ENCODE results near the gene AEBP1. TPM values are rescaled to one million over a fixed set of nuclear protein-coding genes. Genes with fewer than 3 reads are reported as not detected.
A peak's percentile ranks its signal among the peaks of the same experiment; 100 is the strongest.

The AEBP1 gene
- total RNA-seq, 1 donor from 2014 or later = 64.1 TPM

DNA sequence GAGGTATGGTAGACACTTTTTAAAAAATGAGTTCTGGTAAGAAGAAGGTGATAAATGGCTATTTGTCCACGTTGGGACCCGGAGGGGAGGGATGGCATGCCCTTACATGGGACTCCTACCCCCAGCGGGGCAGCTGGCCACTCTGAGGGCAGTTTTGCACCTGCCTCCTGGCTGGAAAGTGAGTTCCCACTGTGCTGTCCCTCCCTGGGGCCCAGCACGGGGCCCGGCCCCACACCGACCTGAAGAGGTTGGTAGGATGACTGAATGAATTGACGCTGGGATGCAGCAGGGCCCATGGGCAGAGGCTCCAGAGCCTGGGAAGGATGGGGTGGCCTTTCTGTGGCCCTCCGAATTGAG is 601 bp upstream of the AEBP1 start:
- H3K4me1 Mint-ChIP-seq (ENCODE audit: unreplicated experiment) = peaks cover 24% of the 10 kb centered on the region
- H3K36me3 Mint-ChIP-seq = no peaks in the 10 kb centered on the region
- H3K4me3 Mint-ChIP-seq = peak overlapping the region; percentile 81
- TF ChIP-seq, protein P1, sequence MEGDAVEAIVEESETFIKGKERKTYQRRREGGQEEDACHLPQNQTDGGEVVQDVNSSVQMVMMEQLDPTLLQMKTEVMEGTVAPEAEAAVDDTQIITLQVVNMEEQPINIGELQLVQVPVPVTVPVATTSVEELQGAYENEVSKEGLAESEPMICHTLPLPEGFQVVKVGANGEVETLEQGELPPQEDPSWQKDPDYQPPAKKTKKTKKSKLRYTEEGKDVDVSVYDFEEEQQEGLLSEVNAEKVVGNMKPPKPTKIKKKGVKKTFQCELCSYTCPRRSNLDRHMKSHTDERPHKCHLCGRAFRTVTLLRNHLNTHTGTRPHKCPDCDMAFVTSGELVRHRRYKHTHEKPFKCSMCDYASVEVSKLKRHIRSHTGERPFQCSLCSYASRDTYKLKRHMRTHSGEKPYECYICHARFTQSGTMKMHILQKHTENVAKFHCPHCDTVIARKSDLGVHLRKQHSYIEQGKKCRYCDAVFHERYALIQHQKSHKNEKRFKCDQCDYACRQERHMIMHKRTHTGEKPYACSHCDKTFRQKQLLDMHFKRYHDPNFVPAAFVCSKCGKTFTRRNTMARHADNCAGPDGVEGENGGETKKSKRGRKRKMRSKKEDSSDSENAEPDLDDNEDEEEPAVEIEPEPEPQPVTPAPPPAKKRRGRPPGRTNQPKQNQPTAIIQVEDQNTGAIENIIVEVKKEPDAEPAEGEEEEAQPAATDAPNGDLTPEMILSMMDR (conservative IDR thresholded peaks at IDR 0.05) = no peak
- DNase-seq (ENCODE audit: extremely low spot score, unreplicated experiment) = no peak
- H3K27ac Mint-ChIP-seq = no peak overlapping the region
- H3K27me3 Mint-ChIP-seq = peaks cover 27% of the 10 kb centered on the region
- no peaks in the 10 kb centered on the region for H3K9me3 Mint-ChIP-seq

DNA sequence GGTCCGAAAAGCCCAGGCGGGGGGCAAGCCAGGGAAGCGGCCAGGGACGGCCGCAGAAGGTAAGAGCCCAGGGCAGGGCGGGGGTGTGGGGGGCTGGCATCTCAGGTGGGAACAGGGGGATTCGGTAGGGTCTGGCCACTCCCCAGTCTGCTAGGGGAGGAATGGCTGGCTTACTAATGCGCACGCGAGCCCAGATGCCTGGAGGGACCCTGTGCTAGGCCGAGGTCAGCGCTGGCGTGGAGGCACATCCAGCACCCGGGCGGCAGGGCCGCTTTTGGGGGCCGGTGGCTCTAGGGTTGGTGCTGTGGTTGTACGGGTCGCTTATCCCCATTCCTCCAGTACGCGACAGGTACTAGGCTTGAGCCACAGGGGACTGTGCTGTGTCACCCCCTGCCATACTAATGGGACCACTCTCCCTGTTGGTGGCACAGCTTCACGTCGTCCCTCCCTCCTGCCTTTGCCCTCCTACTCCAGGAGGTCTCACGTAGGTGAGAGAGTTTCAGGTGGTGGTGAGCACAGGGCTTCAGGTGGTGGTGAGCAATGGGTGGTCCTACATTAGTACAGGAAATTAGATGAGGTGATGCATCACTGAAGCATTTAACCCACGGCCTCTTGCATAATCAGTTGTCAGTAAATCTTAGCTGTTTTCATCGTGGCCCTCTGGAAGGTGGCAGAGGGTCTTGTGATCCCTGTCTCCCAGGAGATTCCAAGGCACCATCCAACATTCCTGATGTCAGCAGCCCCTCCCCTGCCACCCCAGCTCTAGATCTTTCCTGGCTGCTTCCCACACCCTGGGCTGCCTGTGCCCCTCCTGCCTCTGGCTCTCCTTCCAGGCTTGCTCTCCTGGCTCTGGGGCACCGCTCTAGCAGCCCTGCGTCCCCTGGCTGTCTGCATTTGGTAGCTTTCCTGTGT is 971 bp downstream of the AEBP1 start:
- TF ChIP-seq, protein P1 (conservative IDR thresholded peaks at IDR 0.05) = no peak
- no peaks in the 10 kb centered on the region for H3K9me3 Mint-ChIP-seq
- no peak for DNase-seq (ENCODE audit: extremely low spot score, unreplicated experiment)
- H3K4me3 Mint-ChIP-seq = peak overlapping the region; percentile 84
- H3K27me3 Mint-ChIP-seq = peaks cover 27% of the 10 kb centered on the region
- peaks cover 23% of the 10 kb centered on the region for H3K4me1 Mint-ChIP-seq (ENCODE audit: unreplicated experiment)
- peak overlapping the region; percentile 15 for H3K27ac Mint-ChIP-seq
- no peaks in the 10 kb centered on the region for H3K36me3 Mint-ChIP-seq

DNA sequence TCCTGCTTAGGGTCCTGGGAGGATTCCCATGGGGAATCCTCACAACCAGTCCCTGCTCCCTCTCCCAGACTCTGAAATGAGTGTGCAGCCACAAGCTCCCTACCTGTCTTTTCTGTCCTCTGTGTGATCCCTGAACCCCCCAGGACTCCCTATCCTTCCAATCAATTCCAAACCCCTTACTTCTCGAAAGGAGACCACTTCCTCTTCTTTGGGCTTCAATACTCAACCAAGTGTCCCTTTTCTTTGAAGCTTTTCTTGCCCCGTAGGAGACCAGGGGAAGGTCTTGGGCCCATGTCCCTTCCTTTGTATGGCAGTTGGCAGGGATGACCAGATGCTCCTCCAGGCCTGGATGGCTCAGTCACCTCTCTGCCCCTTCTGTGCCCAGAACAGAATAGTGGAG is 1.7 kb downstream of the AEBP1 start:
- peak overlapping the region; percentile 84 for H3K4me3 Mint-ChIP-seq
- H3K9me3 Mint-ChIP-seq = no peaks in the 10 kb centered on the region
- no peaks in the 10 kb centered on the region for H3K36me3 Mint-ChIP-seq
- H3K27me3 Mint-ChIP-seq = peaks cover 27% of the 10 kb centered on the region
- TF ChIP-seq, protein P1 (conservative IDR thresholded peaks at IDR 0.05) = no peak
- peak overlapping the region; percentile 15 for H3K27ac Mint-ChIP-seq
- no peak for DNase-seq (ENCODE audit: extremely low spot score, unreplicated experiment)
- H3K4me1 Mint-ChIP-seq (ENCODE audit: unreplicated experiment) = peaks cover 16% of the 10 kb centered on the region

DNA sequence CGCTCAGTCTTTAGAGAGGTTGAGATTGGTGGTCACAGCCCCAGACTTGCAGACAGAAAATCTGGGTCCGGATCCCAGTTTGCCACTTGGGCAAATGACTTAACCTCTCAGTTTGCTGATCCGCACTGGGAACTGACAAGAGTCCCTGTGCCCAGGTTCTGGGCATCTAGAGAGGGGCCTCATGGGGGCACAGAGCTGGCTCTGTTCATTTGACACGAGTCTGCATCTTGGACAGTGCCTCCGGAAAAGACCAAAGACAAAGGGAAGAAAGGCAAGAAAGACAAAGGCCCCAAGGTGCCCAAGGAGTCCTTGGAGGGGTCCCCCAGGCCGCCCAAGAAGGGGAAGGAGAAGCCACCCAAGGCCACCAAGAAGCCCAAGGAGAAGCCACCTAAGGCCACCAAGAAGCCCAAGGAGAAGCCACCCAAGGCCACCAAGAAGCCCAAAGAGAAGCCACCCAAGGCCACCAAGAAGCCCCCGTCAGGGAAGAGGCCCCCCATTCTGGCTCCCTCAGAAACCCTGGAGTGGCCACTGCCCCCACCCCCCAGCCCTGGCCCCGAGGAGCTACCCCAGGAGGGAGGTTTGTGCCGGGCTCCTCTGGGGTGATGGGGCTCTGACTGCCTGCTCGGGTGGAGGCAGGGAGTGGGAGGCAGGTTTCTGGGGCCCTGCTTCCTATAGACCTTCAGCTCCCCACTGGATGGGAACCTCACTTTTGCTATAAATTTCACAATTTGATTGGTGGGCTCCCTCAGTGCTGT is 2.3 kb downstream of the AEBP1 start:
- no peak for DNase-seq (ENCODE audit: extremely low spot score, unreplicated experiment)
- Mint-ChIP-seq H3K4me3 (no peak overlapping the region), H3K9me3 (no peaks in the 10 kb centered on the region), H3K36me3 (no peaks in the 10 kb centered on the region), H3K4me1 (ENCODE audit: unreplicated experiment) (peaks cover 16% of the 10 kb centered on the region), H3K27ac (no peak overlapping the region), H3K27me3 (peaks cover 27% of the 10 kb centered on the region)
- TF ChIP-seq, protein P1 (conservative IDR thresholded peaks at IDR 0.05) = no peak

DNA sequence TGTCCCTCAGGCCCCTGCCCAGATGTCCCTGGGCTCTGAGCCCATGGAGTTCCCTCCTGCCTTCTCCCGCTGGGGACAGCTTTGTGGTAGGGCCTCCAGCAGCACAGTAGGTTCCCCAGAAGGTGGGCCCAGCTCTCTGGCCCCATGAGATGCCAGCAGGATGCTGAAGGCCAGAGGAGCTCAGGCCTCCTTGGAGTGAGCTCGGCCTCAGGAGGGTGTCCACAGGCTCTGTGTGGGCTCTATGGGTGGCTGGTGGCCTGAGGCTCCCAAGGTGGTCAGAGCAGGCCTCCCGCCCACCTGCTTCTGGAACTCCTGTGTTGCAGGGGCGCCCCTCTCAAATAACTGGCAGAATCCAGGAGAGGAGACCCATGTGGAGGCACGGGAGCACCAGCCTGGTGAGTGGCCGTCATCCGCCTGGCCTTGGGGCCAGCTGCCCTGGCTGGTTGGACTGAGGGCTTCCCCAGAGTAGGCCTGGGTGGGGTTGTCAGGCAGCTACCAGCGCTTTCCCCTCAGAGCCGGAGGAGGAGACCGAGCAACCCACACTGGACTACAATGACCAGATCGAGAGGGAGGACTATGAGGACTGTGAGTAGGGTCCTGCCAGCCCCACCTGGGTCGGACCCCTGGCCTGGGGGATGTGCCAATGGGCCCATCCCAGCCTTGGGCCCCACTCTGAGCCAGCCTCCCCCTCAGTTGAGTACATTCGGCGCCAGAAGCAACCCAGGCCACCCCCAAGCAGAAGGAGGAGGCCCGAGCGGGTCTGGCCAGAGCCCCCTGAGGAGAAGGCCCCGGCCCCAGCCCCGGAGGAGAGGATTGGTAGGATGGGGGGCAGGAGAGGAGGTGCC is 3.2 kb downstream of the AEBP1 start:
- Mint-ChIP-seq H3K9me3 (no peaks in the 10 kb centered on the region), H3K36me3 (no peaks in the 10 kb centered on the region), H3K4me3 (no peak overlapping the region), H3K4me1 (ENCODE audit: unreplicated experiment) (peaks cover 14% of the 10 kb centered on the region), H3K27me3 (peaks cover 24% of the 10 kb centered on the region), H3K27ac (no peak overlapping the region)
- TF ChIP-seq, protein P1 (conservative IDR thresholded peaks at IDR 0.05) = no peak
- no peak for DNase-seq (ENCODE audit: extremely low spot score, unreplicated experiment)

Measured in type B pancreatic cell (in vitro differentiated cells).